T-helper 1 cell treated with Interleukin-12 subunit alpha and Interleukin-12 subunit beta and Interleukin-4 antibody, amounts not matched to agents 30 μg/mL and 1 μg/mL, for 36 hours (primary cell): ENCODE measurements around the gene GNL2.
"Not testable (repeated sequence)": the region's sequence is repeated elsewhere in the genome, so short reads cannot be mapped to it uniquely, and the experiment has no call there.

Experiments used
- H3K27ac Mint-ChIP-seq: one replicate; pipeline ENCODE4 v1.8.0; 2021; ENCODE audit warnings: mild to moderate bottlenecking, mixed read lengths
- H3K27me3 Mint-ChIP-seq: one replicate; pipeline ENCODE4 v1.8.0; 2021; ENCODE audit warnings: low read depth, mixed read lengths
- H3K36me3 Mint-ChIP-seq: one replicate; pipeline ENCODE4 v1.8.0; 2021; ENCODE audit warnings: low read depth, mixed read lengths
- H3K4me1 Mint-ChIP-seq: one replicate; pipeline ENCODE4 v1.8.0; 2021; ENCODE audit warnings: low read depth, mixed read lengths
- H3K4me3 Mint-ChIP-seq: one replicate; pipeline ENCODE4 v1.8.0; 2021; ENCODE audit warnings: mild to moderate bottlenecking, moderate library complexity, mixed read lengths
- H3K9me3 Mint-ChIP-seq: one replicate; pipeline ENCODE4 v1.8.0; 2021; ENCODE audit warnings: mixed read lengths

GNL2 gene

GRCh38 chr1:37557402-37557801 lies 38.3 kb downstream of the GNL2 start:
- H3K4me3 Mint-ChIP-seq = no peak overlapping the region
- H3K36me3 Mint-ChIP-seq = peaks cover 11% of the 10 kb centered on the region
- peaks cover 20% of the 10 kb centered on the region for H3K4me1 Mint-ChIP-seq
- H3K27ac Mint-ChIP-seq = no peak overlapping the region
- H3K9me3 Mint-ChIP-seq = no peaks in the 10 kb centered on the region
- no peaks in the 10 kb centered on the region for H3K27me3 Mint-ChIP-seq

- no peaks in the 10 kb centered on the region for H3K9me3 Mint-ChIP-seq
- H3K4me3 Mint-ChIP-seq = no peak within 1 kb of the TSS
- no peak within 1 kb of the TSS for H3K27ac Mint-ChIP-seq
- H3K27me3 Mint-ChIP-seq = no peaks in the 10 kb centered on the region
- peaks cover 14% of the 10 kb centered on the region for H3K36me3 Mint-ChIP-seq
- H3K4me1 Mint-ChIP-seq = peaks cover 26% of the 10 kb centered on the region
These were observed 39.0 kb downstream of the GNL2 start, which contains the start of gene DNALI1 for GRCh38 chr1:37556712-37557196. Gene DNALI1, plus strand, starts transcription at chr1:37556940. Its CDS starts 55 bp downstream, at chr1:37556995.

GRCh38 chr1:37553927-37554808 lies 41.6 kb downstream of the GNL2 start, which contains the start of gene SNIP1:
Gene SNIP1, minus strand, starts transcription at chr1:37554293. Its CDS starts 64 bp downstream, at chr1:37554229.
- Mint-ChIP-seq H3K27me3 (no peaks in the 10 kb centered on the region), H3K9me3 (no peaks in the 10 kb centered on the region), H3K4me3 (peak within 1 kb of the TSS; percentile 99), H3K27ac (peak within 1 kb of the TSS; percentile 99), H3K4me1 (peaks cover 37% of the 10 kb centered on the region), H3K36me3 (peaks cover 26% of the 10 kb centered on the region)

GRCh38 chr1:37553598-37553926 lies 42.2 kb downstream of the GNL2 start:
- Mint-ChIP-seq H3K4me3 (peak overlapping the region; percentile 99), H3K36me3 (peaks cover 32% of the 10 kb centered on the region), H3K27ac (peak overlapping the region; percentile 99), H3K4me1 (peaks cover 40% of the 10 kb centered on the region), H3K27me3 (no peaks in the 10 kb centered on the region), H3K9me3 (no peaks in the 10 kb centered on the region)

GRCh38 chr1:37549341-37549740 lies 46.4 kb downstream of the GNL2 start:
- H3K27ac Mint-ChIP-seq = peak overlapping the region; percentile 68
- H3K36me3 Mint-ChIP-seq = peaks cover 48% of the 10 kb centered on the region
- no peaks in the 10 kb centered on the region for H3K9me3 Mint-ChIP-seq

GRCh38 chr1:37545019-37545418 lies 50.7 kb downstream of the GNL2 start:
- peaks cover 15% of the 10 kb centered on the region for H3K4me1 Mint-ChIP-seq
- H3K27me3 Mint-ChIP-seq = no peaks in the 10 kb centered on the region
- peaks cover 39% of the 10 kb centered on the region for H3K36me3 Mint-ChIP-seq
- no peaks in the 10 kb centered on the region for H3K9me3 Mint-ChIP-seq
- H3K27ac Mint-ChIP-seq = no peak overlapping the region
- no peak overlapping the region for H3K4me3 Mint-ChIP-seq

More at GRCh38 chr1:37549341-37549740, 46.4 kb downstream of the GNL2 start:
- Mint-ChIP-seq H3K27me3 (no peaks in the 10 kb centered on the region), H3K4me3 (no peak overlapping the region), H3K4me1 (peaks cover 38% of the 10 kb centered on the region)

- H3K4me1 Mint-ChIP-seq = peaks cover 10% of the 10 kb centered on the region
- no peaks in the 10 kb centered on the region for H3K9me3 Mint-ChIP-seq
- no peak overlapping the region for H3K4me3 Mint-ChIP-seq
- peaks cover 37% of the 10 kb centered on the region for H3K36me3 Mint-ChIP-seq
- no peak overlapping the region for H3K27ac Mint-ChIP-seq
- no peaks in the 10 kb centered on the region for H3K27me3 Mint-ChIP-seq
These were observed 51.2 kb downstream of the GNL2 start for GRCh38 chr1:37544530-37544929.

GRCh38 chr1:37540036-37540785 lies 55.5 kb downstream of the GNL2 start:
- H3K4me1 Mint-ChIP-seq = peaks cover 4% of the 10 kb centered on the region
- H3K9me3 Mint-ChIP-seq = no peaks in the 10 kb centered on the region
- H3K4me3 Mint-ChIP-seq = no peak overlapping the region
- H3K27me3 Mint-ChIP-seq = no peaks in the 10 kb centered on the region
- no peak overlapping the region for H3K27ac Mint-ChIP-seq
- peaks cover 45% of the 10 kb centered on the region for H3K36me3 Mint-ChIP-seq

GRCh38 chr1:37539154-37539553 lies 56.6 kb downstream of the GNL2 start:
- not testable (repeated sequence) for H3K27ac Mint-ChIP-seq, H3K9me3 Mint-ChIP-seq, H3K4me1 Mint-ChIP-seq, H3K27me3 Mint-ChIP-seq, H3K4me3 Mint-ChIP-seq
- H3K36me3 Mint-ChIP-seq = peaks cover 45% of the 10 kb centered on the region

GRCh38 chr1:37537378-37537777 lies 58.4 kb downstream of the GNL2 start:
- Mint-ChIP-seq H3K36me3 (peaks cover 40% of the 10 kb centered on the region), H3K27ac (no peak overlapping the region), H3K9me3 (no peaks in the 10 kb centered on the region), H3K4me3 (no peak overlapping the region), H3K4me1 (peaks cover 2% of the 10 kb centered on the region), H3K27me3 (no peaks in the 10 kb centered on the region)

- Mint-ChIP-seq H3K36me3 (peaks cover 28% of the 10 kb centered on the region), H3K27me3 (no peaks in the 10 kb centered on the region), H3K4me1 (peaks cover 2% of the 10 kb centered on the region), H3K27ac (no peak overlapping the region), H3K4me3 (no peak overlapping the region), H3K9me3 (no peaks in the 10 kb centered on the region)
These were observed 62.2 kb downstream of the GNL2 start for GRCh38 chr1:37533317-37534093.

GRCh38 chr1:37532418-37533156 lies 63.1 kb downstream of the GNL2 start:
- not testable (repeated sequence) for H3K4me1 Mint-ChIP-seq, H3K27ac Mint-ChIP-seq, H3K9me3 Mint-ChIP-seq, H3K4me3 Mint-ChIP-seq, H3K27me3 Mint-ChIP-seq
- peaks cover 20% of the 10 kb centered on the region for H3K36me3 Mint-ChIP-seq

- H3K4me3 Mint-ChIP-seq, H3K27me3 Mint-ChIP-seq, H3K4me1 Mint-ChIP-seq: not testable (repeated sequence)
These were observed 65.8 kb downstream of the GNL2 start for GRCh38 chr1:37529888-37530287.

GRCh38 chr1:37519613-37520012 lies 76.1 kb downstream of the GNL2 start:
- Mint-ChIP-seq H3K27me3 (no peaks in the 10 kb centered on the region), H3K4me3 (peak overlapping the region; percentile 76), H3K4me1 (peaks cover 19% of the 10 kb centered on the region), H3K9me3 (peaks cover 4% of the 10 kb centered on the region), H3K36me3 (no peaks in the 10 kb centered on the region), H3K27ac (peak overlapping the region; percentile 75)

More at GRCh38 chr1:37529888-37530287, 65.8 kb downstream of the GNL2 start:
- H3K36me3 Mint-ChIP-seq, H3K27ac Mint-ChIP-seq, H3K9me3 Mint-ChIP-seq: not testable (repeated sequence)
